Left lung (tissue), 10 donors: ENCODE measurements around the gene TTLL1. TPM values are rescaled to one million over a fixed set of nuclear protein-coding genes. Genes with fewer than 3 reads are reported as not detected.

Source experiments
- ATAC-seq: fragments of 200-7000 bp; cut with Tn5 transposase; one replicate; pipeline ENCODE4 v1.9.1; 2020; ENCODE audit warnings: moderate library complexity
- DNase-seq, 4 donors: peaks; one replicate each; pipeline ENCODE4 v3.0.0-alpha.2; 2013 to 2020
- H3K27ac ChIP-seq, 2 donors: fragments of 200-600 bp; sonication (generic) in 1 of 2; one replicate each; pipeline versions ENCODE4 v1.5.0 to v1.8.0; 2020 to 2021
- H3K27me3 ChIP-seq, 2 donors: fragments of 200-600 bp; sonication (generic) in 1 of 2; one replicate each; pipeline versions ENCODE4 v1.5.0 to v1.8.0; 2020 to 2021
- H3K36me3 ChIP-seq, 2 donors: fragments of 200-600 bp; sonication (generic) in 1 of 2; one replicate each; pipeline versions ENCODE4 v1.5.0 to v1.8.0; 2020 to 2021
- H3K4me1 ChIP-seq, 2 donors: fragments of 200-600 bp; one replicate each; pipeline ENCODE4 v1.8.0; 2021
- H3K4me3 ChIP-seq, 2 donors: fragments of 200-600 bp; sonication (generic) in 1 of 2; one replicate each; pipeline versions ENCODE4 v1.5.0 to v1.8.0; 2020 to 2021; ENCODE audit warnings: mild to moderate bottlenecking in 1 of 2
- H3K9me3 ChIP-seq, 2 donors: fragments of 200-600 bp; sonication (generic) in 1 of 2; one replicate each; pipeline versions ENCODE4 v1.5.0 to v1.8.0; 2020 to 2021
- intact Hi-C, 2 donors: fragments of 100-400 bp; cut with DNase I; formaldehyde crosslinking; loops; one replicate each; pipeline versions ENCODE4 v1.11.2 to v1.14.2; 2022
- polyA plus RNA-seq, 6 donors: library from polyadenylated mRNA; unstranded; fragments of 120-200 nt; gene quantifications; one replicate each; pipeline ENCODE4 v1.2.1, GENCODE V29; 2013; ENCODE audit not compliant: insufficient read length in 6 of 6
- total RNA-seq, 2 donors: library from RNA; stranded (reverse); fragmentation: NEBNext Ultra II Directional; extraction: Animal tissue kit (Norgen Biotek cat#: 25700); gene quantifications; one replicate each; pipeline ENCODE4 v1.2.1, GENCODE V29; 2021
- TF ChIP-seq, protein P1 (sequence below), 2 donors: fragments of 200-600 bp; sonication (generic) in 1 of 2; IDR thresholded peaks; one replicate each; pipeline versions ENCODE4 v1.5.0 to v1.8.0; 2021; ENCODE audit warnings: antibody characterized with exemption in 2 of 2
- donor health status: DM: no; HTN: yes; CAD: no.
- donor health status: DM: no; HTN: no; CAD: no.

TTLL1 gene
- total and polyA plus RNA-seq, 8 donors, result 5.3 to 19.1 (median 16.2) TPM

DNA sequence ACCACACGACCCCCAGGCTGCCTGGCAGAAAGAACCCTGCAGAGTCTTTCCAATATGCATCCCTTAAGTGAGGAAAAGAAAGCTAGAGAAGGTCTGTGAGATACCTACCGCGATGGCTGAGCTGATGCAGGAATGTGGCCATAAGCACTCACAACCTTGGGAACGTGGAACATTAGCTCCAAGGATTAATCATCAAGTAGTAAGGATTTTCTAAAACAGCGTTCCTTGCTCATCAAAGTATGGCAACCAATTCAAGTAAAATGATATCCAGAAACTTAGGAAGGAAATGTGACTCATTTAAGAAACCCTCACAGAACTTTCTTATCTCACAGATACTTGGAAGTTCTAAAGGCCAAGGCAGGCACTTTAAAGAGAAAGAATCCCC is 87.0 kb downstream of the TTLL1 start:
- TF ChIP-seq, protein P1, sequence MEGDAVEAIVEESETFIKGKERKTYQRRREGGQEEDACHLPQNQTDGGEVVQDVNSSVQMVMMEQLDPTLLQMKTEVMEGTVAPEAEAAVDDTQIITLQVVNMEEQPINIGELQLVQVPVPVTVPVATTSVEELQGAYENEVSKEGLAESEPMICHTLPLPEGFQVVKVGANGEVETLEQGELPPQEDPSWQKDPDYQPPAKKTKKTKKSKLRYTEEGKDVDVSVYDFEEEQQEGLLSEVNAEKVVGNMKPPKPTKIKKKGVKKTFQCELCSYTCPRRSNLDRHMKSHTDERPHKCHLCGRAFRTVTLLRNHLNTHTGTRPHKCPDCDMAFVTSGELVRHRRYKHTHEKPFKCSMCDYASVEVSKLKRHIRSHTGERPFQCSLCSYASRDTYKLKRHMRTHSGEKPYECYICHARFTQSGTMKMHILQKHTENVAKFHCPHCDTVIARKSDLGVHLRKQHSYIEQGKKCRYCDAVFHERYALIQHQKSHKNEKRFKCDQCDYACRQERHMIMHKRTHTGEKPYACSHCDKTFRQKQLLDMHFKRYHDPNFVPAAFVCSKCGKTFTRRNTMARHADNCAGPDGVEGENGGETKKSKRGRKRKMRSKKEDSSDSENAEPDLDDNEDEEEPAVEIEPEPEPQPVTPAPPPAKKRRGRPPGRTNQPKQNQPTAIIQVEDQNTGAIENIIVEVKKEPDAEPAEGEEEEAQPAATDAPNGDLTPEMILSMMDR (IDR thresholded peaks at IDR 0.05), result no peak
- DNase-seq (no peak), ATAC-seq (no peak)
- Histone ChIP-seq H3K4me1 (peaks cover 57 to 93% of the 10 kb centered on the region in 2 donors), H3K4me3 (no peak overlapping the region), H3K36me3 (no peaks in the 10 kb centered on the region), H3K27ac (peak overlapping the region; percentile 45 to 80), H3K9me3 (no peaks in the 10 kb centered on the region), H3K27me3 (no peaks in the 10 kb centered on the region)
- intact Hi-C loops, result no loop called here

GRCh38 chr22:43001271-43002201 is 87.7 kb downstream of the TTLL1 start:
- Histone ChIP-seq H3K4me3 (no peak overlapping the region), H3K36me3 (no peaks in the 10 kb centered on the region), H3K27me3 (no peaks in the 10 kb centered on the region), H3K27ac (peak overlapping the region; percentile 45 to 80), H3K4me1 (peaks cover 64 to 99% of the 10 kb centered on the region in 2 donors), H3K9me3 (no peaks in the 10 kb centered on the region)
- TF ChIP-seq, protein P1 (IDR thresholded peaks at IDR 0.05), result no peak
- intact Hi-C loops, result no loop called here
- DNase-seq (peak in 1 of 4 donors; percentile 81), ATAC-seq (peak; percentile 75)

DNA sequence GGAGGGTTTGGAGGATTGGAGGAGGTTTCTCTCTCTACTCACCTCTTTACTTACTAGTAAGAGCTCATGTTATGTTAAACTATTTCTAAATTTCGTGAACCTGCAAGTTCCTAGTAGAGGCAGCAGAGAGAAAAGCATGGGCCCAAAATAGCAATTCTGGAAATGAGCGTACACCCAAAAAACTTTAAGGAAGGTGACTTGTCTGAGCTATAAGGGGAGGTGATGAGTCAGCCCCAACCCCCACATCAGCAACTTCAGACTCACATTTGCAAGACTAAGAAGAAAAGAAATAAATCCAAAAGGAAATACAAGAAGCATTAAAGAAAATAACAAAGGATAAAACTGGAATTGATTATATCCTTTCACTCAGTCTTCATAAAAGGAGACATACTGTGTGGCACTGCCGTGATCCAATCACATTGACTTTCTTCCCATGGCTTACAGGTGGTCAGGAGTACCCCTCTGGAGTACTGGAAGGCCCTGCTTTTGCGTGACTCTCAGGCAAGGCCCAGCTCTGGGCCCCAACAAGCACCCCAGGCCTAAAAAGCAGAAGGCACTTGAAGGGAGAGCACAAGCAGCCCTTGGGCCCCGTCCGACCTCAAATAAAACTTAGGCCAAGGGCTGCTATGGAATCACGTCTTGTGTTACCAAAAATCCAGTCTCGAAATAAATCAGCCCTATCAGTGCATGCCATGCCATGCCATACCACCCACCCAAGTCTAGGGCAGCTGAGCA is 88.6 kb downstream of the TTLL1 start:
- intact Hi-C loops, result no loop called here
- no peaks in the 10 kb centered on the region for H3K9me3 ChIP-seq
- H3K4me1 ChIP-seq, result peaks cover 71 to 99% of the 10 kb centered on the region in 2 donors
- no peak overlapping the region for H3K4me3 ChIP-seq
- no peaks in the 10 kb centered on the region for H3K36me3 ChIP-seq
- peak overlapping the region in 1 of 2 donors; percentile 80 for H3K27ac ChIP-seq
- DNase-seq (no peak), ATAC-seq (no peak)
- H3K27me3 ChIP-seq, result no peaks in the 10 kb centered on the region
- TF ChIP-seq, protein P1 (IDR thresholded peaks at IDR 0.05), result no peak

- ATAC-seq, result no peak
- Histone ChIP-seq H3K36me3 (no peaks in the 10 kb centered on the region), H3K4me3 (no peak overlapping the region), H3K9me3 (no peaks in the 10 kb centered on the region), H3K27me3 (no peaks in the 10 kb centered on the region), H3K4me1 (peaks cover 76 to 100% of the 10 kb centered on the region in 2 donors), H3K27ac (peak overlapping the region; percentile 79 to 90)
- no peak for DNase-seq
- TF ChIP-seq, protein P1 (IDR thresholded peaks at IDR 0.05), result no peak
- intact Hi-C loops, result no loop called here
Measured at GRCh38 chr22:42997582-42998090, 91.6 kb downstream of the TTLL1 start.
